ENCODE results near the gene FIGLA.

The FIGLA gene

GRCh38 chr2:70769450-70769849 lies 21.0 kb downstream of the FIGLA start:
- DNase-seq = no peak

GRCh38 chr2:70768590-70769085 lies 21.8 kb downstream of the FIGLA start:
- no peak for DNase-seq

GRCh38 chr2:70767699-70768589 lies 22.5 kb downstream of the FIGLA start, which contains the start of gene ADD2:
Gene ADD2 (minus strand): TSS chr2:70768200. CDS start chr2:70706408, 61,792 bp downstream.
- DNase-seq = peak; percentile 18 to 48

DNA sequence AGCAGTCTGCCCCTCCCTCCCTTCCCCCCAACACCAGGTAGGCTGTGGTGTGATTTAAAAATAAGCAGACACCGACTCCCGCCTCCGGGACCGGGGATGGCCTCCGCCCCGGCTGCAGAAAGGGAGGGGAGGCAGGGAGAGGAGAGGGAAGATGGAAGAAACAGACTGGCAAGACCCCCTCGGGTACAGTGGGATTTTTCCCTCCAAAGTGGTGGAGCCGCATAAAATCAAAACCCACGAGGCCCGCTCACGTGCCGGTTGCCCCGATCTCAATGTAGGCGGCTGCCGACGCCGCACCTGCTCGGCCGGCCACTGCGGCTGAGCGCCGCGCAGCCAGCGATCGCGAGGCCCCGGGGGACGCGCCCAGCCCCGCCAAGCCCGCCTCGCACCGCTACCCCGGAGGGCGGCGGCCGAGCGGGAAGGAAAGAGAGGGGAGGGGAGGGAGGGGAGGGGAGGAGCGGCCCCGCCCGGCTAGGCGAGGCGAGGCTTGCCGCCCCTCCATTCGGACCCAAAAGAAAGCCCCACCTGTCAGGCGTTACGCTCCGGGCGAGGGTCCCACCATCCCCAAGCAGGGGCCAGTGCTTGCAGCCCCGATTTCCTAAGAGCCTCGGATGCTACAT lies 23.3 kb downstream of the FIGLA start:
- no peak for DNase-seq

DNA sequence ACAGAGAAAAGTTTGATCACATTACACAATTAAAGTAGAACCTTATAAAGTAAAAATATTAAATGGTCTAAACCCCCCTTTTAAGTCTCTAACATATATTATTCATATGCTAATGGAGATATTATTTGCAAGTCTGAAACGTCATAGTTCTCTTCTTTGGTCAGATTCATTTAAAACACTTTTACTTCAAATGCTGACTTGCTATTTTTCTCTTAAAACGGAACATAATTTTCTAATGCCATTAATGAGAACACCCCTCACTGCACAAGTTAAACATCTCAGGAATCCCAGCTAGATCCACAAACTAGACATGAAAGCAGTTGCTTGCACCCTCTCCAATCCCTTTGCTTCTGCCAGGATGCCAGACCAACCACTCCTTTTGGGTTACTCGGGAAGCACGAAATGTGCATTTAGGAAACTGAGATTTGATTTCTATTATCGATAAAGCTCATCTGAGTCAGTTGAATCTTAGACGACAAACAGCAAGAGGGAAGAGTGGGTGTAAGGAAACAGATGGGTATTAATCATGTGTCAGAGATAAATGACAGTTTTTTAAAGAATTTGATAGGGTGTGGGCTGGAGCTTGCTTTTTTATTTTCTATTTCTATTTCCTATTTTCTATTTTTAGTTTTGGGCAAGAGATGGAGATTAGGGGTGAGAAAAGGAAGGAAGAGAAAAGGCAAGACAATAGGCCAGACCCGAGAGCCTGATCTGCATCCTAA lies 23.9 kb downstream of the FIGLA start:
- DNase-seq = no peak

- DNase-seq = no peak
Measured at GRCh38 chr2:70765507-70765906, 24.9 kb downstream of the FIGLA start.

DNA sequence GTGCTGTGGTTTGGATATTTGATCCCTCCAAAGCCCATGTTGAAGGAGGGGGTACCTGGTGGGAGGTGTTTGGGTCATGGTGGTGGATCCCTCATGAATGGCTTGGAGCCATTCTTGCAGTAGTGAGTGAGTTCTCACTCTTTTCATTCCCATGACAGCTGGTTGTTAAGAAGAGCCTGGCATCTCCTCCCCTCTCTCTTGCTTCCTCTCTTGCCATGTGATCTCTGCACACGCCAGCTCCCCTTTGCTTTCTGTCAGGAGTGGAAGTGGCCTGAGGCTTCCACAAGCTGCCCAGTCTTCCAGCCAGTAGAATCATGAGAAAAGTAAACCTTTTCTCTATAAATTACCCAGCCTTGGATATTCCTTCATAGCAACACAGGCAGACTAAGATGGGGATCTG lies 31.0 kb downstream of the FIGLA start:
- no peak for DNase-seq

DNA sequence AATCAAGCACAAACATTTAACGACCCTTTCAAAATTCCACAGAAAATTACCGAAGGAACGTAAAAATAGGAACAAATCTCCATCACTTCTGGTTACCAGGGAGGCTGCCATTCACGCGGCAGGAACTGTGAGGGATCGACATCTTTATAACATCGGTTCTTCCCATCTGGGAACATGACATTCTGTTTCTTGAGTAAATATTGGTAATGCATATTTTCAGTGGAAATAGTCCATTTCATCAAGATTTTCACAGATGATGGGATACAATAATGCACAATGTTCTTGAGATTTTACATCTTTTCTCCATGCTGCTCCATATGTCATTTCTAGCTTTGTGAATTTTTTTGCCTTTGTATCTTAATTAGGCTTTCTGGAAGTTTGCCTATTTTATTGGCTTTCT lies 32.5 kb downstream of the FIGLA start:
- no peak for DNase-seq

GRCh38 chr2:70757360-70757759 lies 33.1 kb downstream of the FIGLA start:
- DNase-seq = no peak

DNA sequence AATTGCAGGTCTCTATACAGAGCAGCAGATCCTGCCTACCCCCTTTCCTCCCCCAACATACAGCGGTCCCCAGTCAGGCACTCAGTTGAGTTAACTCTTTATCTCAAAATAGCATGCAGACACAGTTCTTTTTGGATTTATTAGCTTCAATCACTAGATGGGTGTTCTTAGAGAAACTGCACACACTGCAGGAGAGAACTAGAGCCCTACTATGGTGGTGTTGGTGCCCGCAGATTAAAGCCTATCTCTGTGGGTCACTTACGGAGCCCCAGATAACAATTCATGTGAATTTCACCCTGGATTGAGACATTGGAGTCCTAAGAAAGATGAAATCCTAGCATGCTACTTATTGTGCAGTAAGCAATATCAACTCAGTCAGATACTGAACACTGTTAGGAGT lies 34.3 kb downstream of the FIGLA start:
- no peak for DNase-seq

- no peak for DNase-seq
Measured at GRCh38 chr2:70753902-70754301, 36.5 kb downstream of the FIGLA start.

DNA sequence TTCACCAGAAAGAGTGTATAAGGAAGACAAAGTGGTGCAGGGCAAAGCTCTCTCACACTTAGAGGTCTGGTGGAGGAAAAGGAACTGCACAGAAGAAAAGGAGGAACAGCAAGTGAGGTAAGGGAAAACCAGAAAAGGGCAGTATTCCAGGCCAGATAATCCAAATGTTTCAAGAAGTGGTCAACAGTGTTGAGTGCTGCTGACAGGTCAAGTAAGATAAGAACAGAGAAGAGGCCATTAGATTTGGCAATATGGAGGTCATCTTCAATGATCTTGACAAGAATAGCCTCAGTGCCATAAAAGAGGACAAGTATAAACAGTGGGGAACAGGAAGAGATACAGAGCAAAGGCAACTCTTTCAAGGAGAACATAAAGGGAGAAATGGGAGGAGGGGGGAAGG lies 37.4 kb downstream of the FIGLA start:
- no peak for DNase-seq

GRCh38 chr2:70752396-70752795 lies 38.0 kb downstream of the FIGLA start:
- no peak for DNase-seq

DNA sequence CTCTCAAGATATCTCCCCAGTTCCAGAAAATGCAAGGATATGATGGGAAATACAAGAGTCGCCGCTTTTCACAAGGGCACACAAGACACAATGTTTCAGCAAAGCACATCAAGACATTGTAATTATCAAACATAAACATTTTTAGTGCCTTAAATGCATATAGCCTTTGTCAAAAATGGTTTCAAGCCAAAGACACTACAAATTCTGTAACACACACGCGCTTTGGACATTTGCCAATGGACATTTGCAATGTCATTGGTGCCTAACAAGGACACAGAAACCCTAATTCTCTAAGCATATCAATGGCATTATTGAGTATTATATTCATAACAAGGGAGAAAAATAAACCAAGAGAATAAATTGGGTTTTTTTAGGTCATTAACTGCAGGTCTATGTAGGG lies 38.6 kb downstream of the FIGLA start:
- no peak for DNase-seq

GRCh38 chr2:70750320-70750719 lies 40.1 kb downstream of the FIGLA start:
- no peak for DNase-seq

DNA sequence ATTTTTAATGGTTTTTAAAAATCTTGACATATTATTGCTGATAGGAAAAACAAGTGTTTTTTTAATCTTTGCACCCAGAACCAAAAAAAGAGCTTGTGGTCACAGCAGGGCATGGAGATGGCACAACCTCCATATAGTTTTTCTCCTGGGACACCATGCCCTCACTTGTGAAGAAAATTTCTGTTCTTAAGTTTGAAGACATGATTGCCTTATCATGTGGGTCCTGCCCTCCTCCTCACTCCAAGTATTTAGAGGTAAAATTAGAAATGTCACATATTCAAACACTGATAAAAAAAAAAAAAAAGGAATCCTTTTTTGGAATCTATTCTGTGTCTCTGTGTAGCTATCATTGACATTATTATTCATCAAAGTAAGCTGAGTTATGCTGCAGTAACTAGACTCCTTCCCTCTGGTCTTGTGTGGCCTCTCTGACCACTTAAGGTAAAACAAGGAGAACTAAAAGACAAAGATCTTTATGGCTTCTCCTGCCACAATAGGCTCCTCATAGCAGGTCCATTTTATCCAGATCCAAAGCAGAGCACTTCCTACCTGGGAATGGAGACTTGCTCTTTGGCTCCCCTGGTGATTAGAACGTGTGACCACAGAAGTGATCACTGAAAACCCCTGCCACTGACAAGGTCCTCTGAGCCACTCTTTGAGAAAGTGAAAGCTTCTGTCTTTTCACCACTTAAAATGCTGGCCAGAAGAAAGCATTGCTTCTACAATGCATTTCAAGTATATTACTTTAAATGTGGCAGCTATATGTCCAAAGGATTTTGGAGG lies 42.2 kb downstream of the FIGLA start:
- DNase-seq = no peak

GRCh38 chr2:70747284-70747683 lies 43.2 kb downstream of the FIGLA start:
- DNase-seq = no peak

DNA sequence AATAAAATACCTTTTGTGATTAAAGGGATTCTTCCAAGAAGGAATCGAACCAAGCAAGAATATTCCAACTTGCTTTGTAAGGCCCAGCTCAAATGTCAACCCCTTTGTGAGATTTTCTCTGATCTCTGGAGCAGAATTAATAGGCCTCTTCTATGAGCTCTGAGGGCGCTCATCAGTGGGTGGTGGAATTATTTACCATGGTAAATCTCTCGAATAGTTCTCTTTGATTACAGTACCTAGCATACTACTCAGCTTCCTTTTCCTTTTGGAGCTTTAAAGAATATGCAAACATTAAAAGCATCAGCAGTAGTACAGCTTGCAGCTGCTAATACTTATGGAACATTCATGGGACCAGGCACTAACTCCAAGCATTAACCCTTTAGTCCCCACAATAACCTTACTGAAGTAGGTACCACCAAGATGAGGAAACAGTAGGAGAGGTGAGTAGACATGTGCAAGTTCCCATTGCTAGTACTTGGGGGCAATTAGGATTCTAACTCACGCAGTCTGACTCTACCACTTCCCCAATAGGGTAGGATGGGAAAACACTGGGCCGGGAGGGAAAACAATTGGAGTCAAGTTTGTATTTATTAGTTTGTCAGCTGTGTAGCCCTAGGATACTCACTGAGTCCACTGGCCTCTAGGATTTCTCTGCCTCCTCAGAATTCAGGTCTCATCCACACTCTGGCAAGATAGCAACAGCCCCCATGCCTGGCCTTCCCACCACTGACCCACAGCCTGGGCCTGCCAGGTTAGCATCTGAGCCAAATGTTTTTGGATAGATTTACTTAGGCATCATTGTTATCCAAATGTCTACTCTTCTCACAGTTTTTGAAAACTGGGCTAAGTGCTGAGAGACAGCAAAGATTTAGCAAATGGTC lies 44.1 kb downstream of the FIGLA start:
- no peak for DNase-seq

DNA sequence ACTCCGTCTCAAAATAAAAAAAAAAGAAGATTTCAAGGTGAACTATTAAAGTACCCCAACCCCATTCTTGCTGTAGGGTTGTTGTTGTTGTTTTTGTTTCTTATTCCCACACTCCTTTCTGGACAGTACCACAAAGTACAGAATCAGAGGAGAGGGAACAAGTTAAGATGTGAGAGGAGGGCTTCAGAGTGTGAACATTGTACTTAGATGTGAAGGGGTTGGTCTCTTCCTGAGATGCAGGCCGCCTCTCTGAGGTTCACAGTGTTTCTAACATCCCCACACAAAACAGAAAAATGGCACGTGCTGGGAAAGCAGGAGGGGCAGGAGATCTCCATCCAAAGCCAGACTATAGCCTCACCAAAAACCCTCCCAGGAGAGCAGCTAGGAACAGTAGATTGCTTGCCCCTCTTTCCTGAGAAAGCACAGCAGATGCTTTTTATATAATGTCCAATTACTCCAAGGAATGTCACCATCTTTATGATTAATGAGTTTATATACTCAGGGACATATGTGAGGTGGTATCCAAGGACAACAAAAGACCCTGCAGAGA lies 45.1 kb downstream of the FIGLA start:
- no peak for DNase-seq

DNA sequence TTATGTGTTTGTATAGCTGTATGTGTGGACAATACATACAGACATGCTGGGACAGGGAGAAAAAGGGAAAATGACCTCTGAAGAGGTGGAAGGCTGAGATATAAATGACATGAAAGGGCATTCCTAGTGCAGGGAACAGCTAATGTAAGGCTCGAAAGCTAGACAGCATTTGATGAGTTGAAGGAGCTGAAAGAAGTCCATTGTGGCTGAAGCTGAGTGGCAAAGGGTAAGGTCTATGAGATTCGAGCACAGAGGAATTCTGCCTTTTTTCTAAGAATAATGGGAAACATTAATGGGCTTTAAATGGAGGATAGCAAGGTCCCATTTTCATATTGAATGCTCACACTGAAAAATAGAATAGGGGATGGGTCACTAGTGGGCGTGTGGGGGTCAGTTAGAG lies 46.0 kb downstream of the FIGLA start:
- no peak for DNase-seq

- no peak for DNase-seq
Measured at GRCh38 chr2:70743677-70744076, 46.8 kb downstream of the FIGLA start.

Data from SW 1271 (cell line).